SK-N-MC (cell line): Measurements from ENCODE around the gene LIMK2.

ENCODE experiments used
- EZH2 ChIP-seq: fragments of 200-600 bp; sonication (generic); IDR thresholded peaks from one replicate; pipeline ENCODE4 v1.6.1; 2017; ENCODE audit warnings: antibody characterized with exemption
- POLR2AphosphoS5 ChIP-seq: IDR thresholded peaks from 2 replicates; pipeline ENCODE4 v1.6.1; 2012; ENCODE audit warnings: mild to moderate bottlenecking, low read depth, low read length, borderline replicate concordance

DNA sequence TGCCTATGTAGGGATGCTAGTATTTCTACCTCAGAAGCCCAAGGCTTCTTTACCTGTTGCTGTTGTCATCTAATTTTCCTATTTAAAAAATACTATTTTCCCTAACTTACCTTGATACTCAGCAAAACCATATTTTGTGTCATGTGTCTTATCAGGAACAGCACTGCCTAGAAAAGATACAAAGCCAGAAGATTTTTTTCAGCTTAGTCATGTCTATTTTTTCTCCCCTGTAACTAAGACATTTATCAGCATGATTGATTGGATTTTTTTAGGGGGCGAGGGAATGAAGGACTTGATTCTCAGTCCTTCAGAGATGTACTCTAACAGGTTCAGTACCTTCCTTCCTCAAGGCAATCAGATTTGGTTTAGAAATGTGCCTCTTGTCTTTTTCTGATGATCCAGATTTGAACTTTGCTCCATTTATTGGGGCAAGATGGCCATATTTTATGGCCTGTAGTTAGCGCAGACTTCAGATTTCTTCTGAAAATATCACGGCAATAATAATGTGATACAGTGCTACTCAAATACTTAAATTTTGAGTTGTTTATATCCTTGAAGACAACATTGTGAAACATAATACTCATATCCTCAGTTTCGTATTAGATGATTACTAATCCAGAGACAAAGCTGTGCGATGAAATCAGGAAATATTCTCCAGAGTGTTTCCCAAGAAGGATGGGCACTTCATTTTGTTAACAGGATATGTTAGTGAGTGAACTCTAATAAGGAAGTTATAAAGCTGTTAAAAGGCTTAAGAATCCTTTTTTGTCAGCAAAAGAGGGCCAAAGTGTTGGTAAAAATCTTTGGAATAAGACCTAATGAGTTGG, 83.9 kb downstream of the LIMK2 start:
- TF ChIP-seq EZH2 (no peak), POLR2AphosphoS5 (no peak)
